GM12878 (cell line): ENCODE data around the gene RER1. TPM values are rescaled to one million over a fixed set of nuclear protein-coding genes. Genes with fewer than 3 reads are reported as not detected.

Experiments used
- ATAC-seq: fragments of 200-7000 bp; cut with Tn5 transposase; 3 replicates; pipeline ENCODE4 v1.9.1; 2020; ENCODE audit warnings: mild to moderate bottlenecking, moderate library complexity
- BruUV-seq: library from RNA; stranded (reverse); fragments of 400-500 nt; replicated peaks from 2 replicates; lab custom pipeline; 2021; lab: Mats Ljungman, UMichigan
- CTCF ChIA-PET: fragments of 300-600 bp; sonication (Branson Sonifier 250); formaldehyde crosslinking; extraction: SDS; loops from one replicate; lab custom pipeline; 2021; ENCODE audit warnings: inconsistent platforms; lab: Yijun Ruan, JAX
- POLR2A ChIA-PET: fragments of 350-600 bp; formaldehyde crosslinking; extraction: SDS; loops from one replicate; lab custom pipeline; 2021; ENCODE audit warnings: inconsistent platforms; lab: Charles Lee
- RAD21 ChIA-PET: fragments of 300-600 bp; sonication (Branson Sonifier 250); formaldehyde crosslinking; loops from one replicate; lab custom pipeline; 2023; ENCODE audit warnings: antibody characterized with exemption; ENCODE audit not compliant: unreplicated experiment; lab: Charles Lee
- SMC1A ChIA-PET: fragments of 300-600 bp; sonication (Branson Sonifier 250); formaldehyde crosslinking; loops from one replicate; lab custom pipeline; 2023; ENCODE audit not compliant: unreplicated experiment, uncharacterized antibody; lab: Charles Lee
- DNase-seq: peaks from one replicate; pipeline ENCODE4 v3.0.0-alpha.2; 2011; ENCODE audit warnings: low read depth, low spot score
- FAIRE-seq: peaks from 3 replicates; lab custom pipeline; 2011; peaks lifted over from hg19 to GRCh38; lab: Jason Lieb, UNC
- H2AFZ ChIP-seq: 2 replicates; pipeline ENCODE4 v1.6.0; 2011; ENCODE audit warnings: low read depth, low read length, control low read depth; ENCODE audit not compliant: control insufficient read depth
- H3K27ac ChIP-seq: 2 replicates; pipeline ENCODE4 v1.5.1; 2011; ENCODE audit warnings: control low read depth; ENCODE audit not compliant: control insufficient read depth, insufficient read depth
- H3K27me3 ChIP-seq, 2 experiments: replicated peaks in 1 of 2; 2 replicates each; pipeline versions ENCODE4 v1.6.0 to v1.6.1; 2011; ENCODE audit warnings: low read length in 1 of 2; ENCODE audit not compliant: control insufficient read depth in 2 of 2, insufficient read depth in 2 of 2
- H3K36me3 ChIP-seq, 2 experiments: 2 replicates each; pipeline ENCODE4 v1.5.1; 2011; ENCODE audit warnings: low read length in 1 of 2; ENCODE audit not compliant: control insufficient read depth in 2 of 2, insufficient read depth in 2 of 2
- H3K4me1 ChIP-seq: 2 replicates; pipeline ENCODE4 v1.6.1; 2011; ENCODE audit warnings: mild to moderate bottlenecking, low read length, moderate library complexity, mixed read lengths; ENCODE audit not compliant: control insufficient read depth, insufficient read depth
- H3K4me2 ChIP-seq: 2 replicates; pipeline ENCODE4 v1.6.0; 2011; ENCODE audit warnings: control low read depth; ENCODE audit not compliant: control insufficient read depth, insufficient read depth
- H3K4me3 ChIP-seq: fragments of 200-600 bp; sonication (generic); 2 replicates; pipeline ENCODE4 v1.5.1; 2016
- H3K79me2 ChIP-seq: 2 replicates; pipeline ENCODE4 v1.6.0; 2011; ENCODE audit warnings: low read length; ENCODE audit not compliant: control insufficient read depth, insufficient read depth
- H3K9ac ChIP-seq: 2 replicates; pipeline ENCODE4 v1.8.0; 2011; ENCODE audit warnings: low read length, control low read depth, mixed read lengths; ENCODE audit not compliant: control insufficient read depth, insufficient read depth
- H3K9me3 ChIP-seq: replicated peaks from 3 replicates; pipeline ENCODE4 v1.5.1; 2011; ENCODE audit warnings: mild to moderate bottlenecking, low read length; ENCODE audit not compliant: control insufficient read depth, insufficient read depth
- H4K20me1 ChIP-seq: 2 replicates; pipeline ENCODE4 v1.6.0; 2011; ENCODE audit not compliant: control insufficient read depth, insufficient read depth
- CEBPZ ChIP-seq: fragments of 150-350 bp; IDR thresholded peaks from 2 replicates; pipeline ENCODE4 v1.6.1; 2016; ENCODE audit warnings: low read depth, low read length
- PBX3 ChIP-seq: IDR thresholded peaks from 2 replicates; pipeline ENCODE4 v1.6.1; 2011; ENCODE audit warnings: mild to moderate bottlenecking, low read depth, low read length, moderate library complexity; ENCODE audit not compliant: insufficient replicate concordance
- PKNOX1 ChIP-seq: fragments of 450-650 bp; IDR thresholded peaks from 2 replicates; pipeline ENCODE4 v1.6.1; 2016; ENCODE audit warnings: mild to moderate bottlenecking
- SMARCA5 ChIP-seq: fragments of 450-650 bp; IDR thresholded peaks from 2 replicates; pipeline ENCODE4 v1.6.1; 2017; ENCODE audit warnings: mild to moderate bottlenecking
- SP1 ChIP-seq: IDR thresholded peaks from one replicate; pipeline ENCODE4 v1.6.1; 2011; ENCODE audit warnings: low read depth, low read length
- YBX1 ChIP-seq: fragments of 450-650 bp; IDR thresholded peaks from 2 replicates; pipeline ENCODE4 v1.6.1; 2016; ENCODE audit warnings: antibody characterized with exemption
- ZBED1 ChIP-seq: IDR thresholded peaks from 2 replicates; pipeline ENCODE4 v1.6.1; 2016; ENCODE audit warnings: borderline replicate concordance
- ZSCAN29 ChIP-seq: fragments of 450-650 bp; IDR thresholded peaks from 2 replicates; pipeline ENCODE4 v1.6.1; 2017; ENCODE audit warnings: mild to moderate bottlenecking, moderate library complexity
- WGBS: methylation state at CpG from one replicate; pipeline ENCODE4 v1.1.6; 2016; ENCODE audit warnings: low lambda C conversion rate; ENCODE audit not compliant: insufficient replicate concordance, insufficient coverage; ENCODE audit errors: missing lambda C conversion rate; 5-methylcytosine and 5-hydroxymethylcytosine counted together
- in situ Hi-C: fragments of 300-500 bp; cut with MboI; formaldehyde crosslinking; loops from 9 replicates; pipeline ENCODE4 v1.14.3; 2018; ENCODE audit warnings: mixed read lengths
- intact Hi-C: fragments of 100-400 bp; cut with micrococcal nuclease; formaldehyde crosslinking; loops from one replicate; pipeline ENCODE4 v1.14.2; 2022; ENCODE audit not compliant: unreplicated experiment
- polyA plus RNA-seq, 11 experiments: library from polyadenylated mRNA; depleted of rRNA in 4 of 11; unstranded in 6 of 11; stranded (reverse) in 5 of 11; fragments of >200 nt; fragmentation: Nextera tagmentation in 4 of 11; fragmentation: Illumina TruSeq in 1 of 11; extraction: Ambion mirVana in 4 of 11; extraction: Trizol in 1 of 11; gene quantifications; 1 replicate in 1 of 11; 2 replicates in 10 of 11; pipeline versions ENCODE4 v1.2.1 to v1.2.3, GENCODE V29; 2011 to 2016; ENCODE audit warnings: inconsistent platforms in 2 of 11, missing spikeins in 2 of 11, low read depth in 1 of 11
- total RNA-seq, 4 experiments: library from RNA; depleted of rRNA in 3 of 4; stranded (reverse); fragments of >200 nt in 3 of 4; fragmentation: Illumina TruSeq in 1 of 4; extraction: Trizol in 1 of 4; gene quantifications; 2 replicates each; pipeline versions ENCODE4 v1.2.1 to v1.2.3, GENCODE V29; 2013 to 2021
- TF ChIP-seq, protein P1 (sequence below): IDR thresholded peaks from 2 replicates; pipeline ENCODE4 v1.6.1; 2012; ENCODE audit warnings: low read depth, low read length, improper control_type of control experiment

Gene RER1
- total and polyA plus RNA-seq, 10 of the 15 experiments (the other 5 are each of a cell fraction or from before 2014, with no cell fraction given): 29.2 to 274 (median 136) TPM

GRCh38 chr1:2417083-2417832 is 25.6 kb downstream of the RER1 start:
- H3K4me2 ChIP-seq: peak overlapping the region; percentile 17; the same call in 1 of the 2 replicates
- intact Hi-C loops (no loop called here), in situ Hi-C loops (loop anchor here (10.0 kb wide), 1 partner anchor 378 kb away; no protein-coding TSS in a partner anchor)
- RAD21 ChIA-PET: interaction anchor here (3.2 kb wide), 1 partner anchor 109 kb away, joined by 13 read pairs; the partner anchor contains the start of gene PANK4
- H3K9ac ChIP-seq: no peak overlapping the region
- H2AFZ ChIP-seq: no peak overlapping the region
- peaks cover 12% of the 10 kb centered on the region for H3K79me2 ChIP-seq
- H3K4me3 ChIP-seq: no peak overlapping the region
- 71% methylated on average over 13 of the region's 13 CpGs for WGBS
- BruUV-seq: no TSS peak
- CTCF ChIA-PET: interaction anchor here (0.6 to 3.4 kb wide), 3 partner anchors 56 to 130 kb away, joined by 3 to 37 read pairs (median 15); partner anchors contain the start of gene PANK4
- SMC1A ChIA-PET: no interaction called here
- POLR2A ChIA-PET: no interaction called here
- FAIRE-seq (no peak), ATAC-seq (no peak), DNase-seq (no peak)
- no peak for TF ChIP-seq ZSCAN29
- no peak overlapping the region for H3K27ac ChIP-seq
- peaks cover 23% of the 10 kb centered on the region for H3K4me1 ChIP-seq
- H3K36me3 ChIP-seq: no peaks in the 10 kb centered on the region
- H3K27me3 ChIP-seq: no peaks in the 10 kb centered on the region
- H3K9me3 ChIP-seq: no peaks in the 10 kb centered on the region; the same call in 2 of the 3 replicates
- no peaks in the 10 kb centered on the region for H4K20me1 ChIP-seq

DNA sequence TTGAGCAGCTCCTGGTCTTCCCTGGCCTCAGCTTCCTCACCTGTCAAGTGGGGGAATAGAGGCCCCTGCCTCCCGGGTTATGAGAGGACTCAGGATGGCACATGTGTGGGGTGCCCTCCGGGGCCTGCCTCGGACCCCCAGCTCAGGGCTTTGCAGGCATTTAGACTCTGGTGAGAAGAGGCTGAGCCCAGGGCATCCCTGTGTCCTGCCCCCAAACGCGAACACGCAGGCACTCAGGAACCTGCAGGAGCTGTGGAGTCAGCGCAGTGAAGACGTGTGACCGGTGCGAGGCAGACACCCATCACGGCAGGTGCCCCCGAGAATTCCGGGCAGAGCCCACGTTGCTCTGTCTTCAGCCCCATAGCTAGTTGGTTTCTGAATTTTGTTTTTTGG is 26.2 kb downstream of the RER1 start:
- no TSS peak for BruUV-seq
- Histone ChIP-seq H3K27ac (no peak overlapping the region), H3K4me3 (no peak overlapping the region), H3K27me3 (no peaks in the 10 kb centered on the region), H3K9ac (no peak overlapping the region), H3K79me2 (peaks cover 9% of the 10 kb centered on the region), H2AFZ (no peak overlapping the region), H3K9me3 (no peaks in the 10 kb centered on the region; the same call in 2 of the 3 replicates), H3K36me3 (no peaks in the 10 kb centered on the region), H3K4me1 (peaks cover 23% of the 10 kb centered on the region), H3K4me2 (no peak overlapping the region), H4K20me1 (no peaks in the 10 kb centered on the region)
- no peak for DNase-seq
- CTCF ChIA-PET: interaction anchor here (0.7 kb wide), 1 partner anchor 106 kb away, joined by 3 read pairs; no protein-coding TSS in a partner anchor
- in situ Hi-C loops (loop anchor here (10.0 kb wide), 1 partner anchor 377 kb away; no protein-coding TSS in a partner anchor), intact Hi-C loops (no loop called here)
- no peak for FAIRE-seq
- ATAC-seq: no peak
- POLR2A ChIA-PET: no interaction called here
- RAD21 ChIA-PET: no interaction called here
- SMC1A ChIA-PET: no interaction called here
- 84% methylated on average over 14 of the region's 14 CpGs for WGBS
- TF ChIP-seq ZBED1 (no peak), PBX3 (no peak), ZSCAN29 (no peak), SMARCA5 (no peak), YBX1 (no peak), CEBPZ (no peak), SP1 (no peak), PKNOX1 (no peak)
- TF ChIP-seq, protein P1, sequence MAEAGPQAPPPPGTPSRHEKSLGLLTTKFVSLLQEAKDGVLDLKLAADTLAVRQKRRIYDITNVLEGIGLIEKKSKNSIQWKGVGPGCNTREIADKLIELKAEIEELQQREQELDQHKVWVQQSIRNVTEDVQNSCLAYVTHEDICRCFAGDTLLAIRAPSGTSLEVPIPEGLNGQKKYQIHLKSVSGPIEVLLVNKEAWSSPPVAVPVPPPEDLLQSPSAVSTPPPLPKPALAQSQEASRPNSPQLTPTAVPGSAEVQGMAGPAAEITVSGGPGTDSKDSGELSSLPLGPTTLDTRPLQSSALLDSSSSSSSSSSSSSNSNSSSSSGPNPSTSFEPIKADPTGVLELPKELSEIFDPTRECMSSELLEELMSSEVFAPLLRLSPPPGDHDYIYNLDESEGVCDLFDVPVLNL: no peak
